Gastrocnemius medialis (tissue), 4 donors: Measurements from ENCODE around the gene SALL4.

Experiments
- CTCF ChIP-seq, 5 experiments: fragments of 450-650 bp in 3 of 5; fragments of 200-600 bp in 2 of 5; sonication (generic) in 2 of 5; IDR thresholded peaks in 4 of 5; conservative IDR thresholded peaks in 1 of 5; 1 replicate in 4 of 5; 2 replicates in 1 of 5; pipeline ENCODE4 v1.5.1; 2016 to 2019; ENCODE audit warnings: antibody characterized with exemption in 5 of 5, mild to moderate bottlenecking in 3 of 5, moderate library complexity in 3 of 5
- POLR2A ChIP-seq, 2 donors: fragments of 450-650 bp; IDR thresholded peaks; one replicate each; pipeline ENCODE4 v1.6.1; 2017; ENCODE audit warnings: antibody characterized with exemption in 2 of 2, mild to moderate bottlenecking in 2 of 2, moderate library complexity in 2 of 2

- TF ChIP-seq CTCF (IDR thresholded peaks at IDR 0.05 in 4 of 5, conservative IDR thresholded peaks at IDR 0.05 in 1 of 5) (no peak), POLR2A (IDR thresholded peaks at IDR 0.05) (no peak)
Measured at GRCh38 chr20:51768759-51769517, 33.4 kb downstream of the SALL4 start.
